H9 (cell line): ENCODE measurements around the gene FANK1. TPM values are rescaled to one million over a fixed set of nuclear protein-coding genes. Genes with fewer than 3 reads are reported as not detected.
A peak's percentile ranks its signal among the peaks of the same experiment; 100 is the strongest.
"Not testable (repeated sequence)": the region's sequence is repeated elsewhere in the genome, so short reads cannot be mapped to it uniquely, and the experiment has no call there.

ENCODE experiments used
- DNase-seq: peaks from one replicate; pipeline ENCODE4 v3.0.0-alpha.2; 2017
- H2AFZ ChIP-seq: one replicate; pipeline ENCODE4 v1.6.1; 2013; ENCODE audit warnings: mild to moderate bottlenecking, low read length, control low read depth, moderate library complexity
- H2AK5ac ChIP-seq: 2 replicates; pipeline ENCODE4 v1.6.1; 2013; ENCODE audit warnings: low read length, control low read depth, mixed read lengths; ENCODE audit not compliant: insufficient read length
- H2BK120ac ChIP-seq: one replicate; pipeline ENCODE4 v1.6.1; 2013; ENCODE audit warnings: low read depth, mild to moderate bottlenecking, low read length, control low read depth, inconsistent platforms; ENCODE audit not compliant: poor library complexity, severe bottlenecking
- H2BK12ac ChIP-seq: 2 replicates; pipeline ENCODE4 v1.6.1; 2013; ENCODE audit warnings: low read length, control low read depth, mixed read lengths, low read depth; ENCODE audit not compliant: insufficient read length
- H2BK15ac ChIP-seq: 2 replicates; pipeline ENCODE4 v1.6.1; 2013; ENCODE audit warnings: low read depth, low read length, control low read depth
- H2BK20ac ChIP-seq: one replicate; pipeline ENCODE4 v1.6.1; 2013; ENCODE audit warnings: low read depth, mild to moderate bottlenecking, low read length, control low read depth, inconsistent platforms; ENCODE audit not compliant: poor library complexity, severe bottlenecking
- H2BK5ac ChIP-seq: 2 replicates; pipeline ENCODE4 v1.6.1; 2013; ENCODE audit warnings: low read length, control low read depth, mixed read lengths; ENCODE audit not compliant: insufficient read length
- H3K14ac ChIP-seq: 2 replicates; pipeline ENCODE4 v1.6.1; 2013; ENCODE audit warnings: low read length, control low read depth; ENCODE audit not compliant: insufficient read depth
- H3K18ac ChIP-seq: 2 replicates; pipeline ENCODE4 v1.6.1; 2013; ENCODE audit warnings: low read depth, mild to moderate bottlenecking, mixed read lengths, low read length, control low read depth; ENCODE audit not compliant: insufficient read length
- H3K23ac ChIP-seq: 2 replicates; pipeline ENCODE4 v1.6.1; 2013; ENCODE audit warnings: low read length, control low read depth, mixed read lengths, low read depth; ENCODE audit not compliant: insufficient read length
- H3K23me2 ChIP-seq: 2 replicates; pipeline ENCODE4 v1.6.1; 2013; ENCODE audit warnings: low read depth, mild to moderate bottlenecking, mixed read lengths, low read length, control low read depth; ENCODE audit not compliant: insufficient read length, poor library complexity, severe bottlenecking
- H3K27ac ChIP-seq: 2 replicates; pipeline ENCODE4 v1.5.1; 2013; ENCODE audit warnings: low read length, control low read depth, mixed read lengths, low read depth; ENCODE audit not compliant: insufficient read length
- H3K27me3 ChIP-seq: 2 replicates; pipeline ENCODE4 v1.6.1; 2013; ENCODE audit warnings: low read length, control low read depth, inconsistent platforms; ENCODE audit not compliant: insufficient read depth
- H3K4ac ChIP-seq: 2 replicates; pipeline ENCODE4 v1.6.1; 2013; ENCODE audit warnings: low read depth, mild to moderate bottlenecking, control low read depth, inconsistent platforms, low read length, moderate library complexity
- H3K4me1 ChIP-seq: 2 replicates; pipeline ENCODE4 v1.6.1; 2013; ENCODE audit warnings: low read length, control low read depth, inconsistent platforms; ENCODE audit not compliant: insufficient read depth
- H3K4me2 ChIP-seq: 2 replicates; pipeline ENCODE4 v1.6.1; 2013; ENCODE audit warnings: low read length, control low read depth, mixed read lengths; ENCODE audit not compliant: insufficient read length, insufficient read depth
- H3K56ac ChIP-seq: 2 replicates; pipeline ENCODE4 v1.6.1; 2013; ENCODE audit warnings: low read depth, mild to moderate bottlenecking, mixed read lengths, low read length, control low read depth; ENCODE audit not compliant: insufficient read length
- H3K79me1 ChIP-seq: 2 replicates; pipeline ENCODE4 v1.6.1; 2013; ENCODE audit warnings: low read depth, mild to moderate bottlenecking, moderate library complexity, low read length, control low read depth, inconsistent platforms; ENCODE audit not compliant: insufficient read depth, poor library complexity, severe bottlenecking
- H3K79me2 ChIP-seq: 2 replicates; pipeline ENCODE4 v1.6.1; 2013; ENCODE audit warnings: low read length, control low read depth, inconsistent platforms; ENCODE audit not compliant: insufficient read depth
- H3K9ac ChIP-seq: 2 replicates; pipeline ENCODE4 v1.6.1; 2013; ENCODE audit warnings: low read length, control low read depth, mixed read lengths; ENCODE audit not compliant: insufficient read length; ENCODE audit errors: extremely low read depth
- H3K9me3 ChIP-seq: one replicate; pipeline ENCODE4 v1.6.1; 2013; ENCODE audit warnings: low read depth, low read length, inconsistent platforms; ENCODE audit not compliant: control insufficient read depth
- H3T11ph ChIP-seq: one replicate; pipeline ENCODE4 v1.6.1; 2013; ENCODE audit warnings: mild to moderate bottlenecking, low read length, control low read depth, inconsistent platforms
- H4K20me1 ChIP-seq: one replicate; pipeline ENCODE4 v1.6.1; 2013; ENCODE audit not compliant: control insufficient read depth, insufficient read length, insufficient read depth
- H4K5ac ChIP-seq: 2 replicates; pipeline ENCODE4 v1.6.1; 2013; ENCODE audit warnings: low read depth, mild to moderate bottlenecking, mixed read lengths, low read length, control low read depth; ENCODE audit not compliant: insufficient read length
- H4K8ac ChIP-seq: replicated peaks from 2 replicates; pipeline ENCODE4 v1.6.1; 2013; ENCODE audit warnings: low read length, control low read depth, mixed read lengths, low read depth; ENCODE audit not compliant: insufficient read length
- H4K91ac ChIP-seq: 2 replicates; pipeline ENCODE4 v1.6.1; 2013; ENCODE audit warnings: low read depth, mild to moderate bottlenecking, moderate library complexity, mixed read lengths, low read length, control low read depth; ENCODE audit not compliant: insufficient read length
- H3K27ac Mint-ChIP-seq, 3 experiments: 2 replicates in 2 of 3; 3 replicates in 1 of 3; pipeline ENCODE4 v1.8.0; 2020 to 2021; ENCODE audit warnings: mixed read lengths in 3 of 3, mild to moderate bottlenecking in 1 of 3, moderate library complexity in 1 of 3
- H3K27me3 Mint-ChIP-seq: 2 replicates; pipeline ENCODE4 v1.8.0; 2021; ENCODE audit warnings: low read depth, mild to moderate bottlenecking, moderate library complexity, mixed read lengths
- H3K36me3 Mint-ChIP-seq, 3 experiments: 2 replicates in 2 of 3; 3 replicates in 1 of 3; pipeline ENCODE4 v1.8.0; 2020 to 2021; ENCODE audit warnings: low read depth in 3 of 3, mixed read lengths in 3 of 3; ENCODE audit not compliant: insufficient read depth in 1 of 3
- H3K4me1 Mint-ChIP-seq, 2 experiments: 2 replicates each; pipeline ENCODE4 v1.8.0; 2020; ENCODE audit warnings: mixed read lengths in 2 of 2
- H3K4me3 Mint-ChIP-seq, 2 experiments: 2 replicates in 1 of 2; 3 replicates in 1 of 2; pipeline ENCODE4 v1.8.0; 2020 to 2021; ENCODE audit warnings: mild to moderate bottlenecking in 2 of 2, mixed read lengths in 2 of 2, moderate library complexity in 1 of 2
- H3K9me3 Mint-ChIP-seq, 2 experiments: 2 replicates in 1 of 2; 3 replicates in 1 of 2; pipeline ENCODE4 v1.8.0; 2020; ENCODE audit warnings: mild to moderate bottlenecking in 2 of 2, mixed read lengths in 2 of 2, moderate library complexity in 1 of 2
- WGBS: extraction: QIAGEN DNeasy Blood & Tissue Kit; methylation state at CpG from one replicate; pipeline ENCODE4 v1.1.7; 2013; ENCODE audit warnings: missing lambda C conversion rate, low lambda C conversion rate, mixed read lengths; ENCODE audit not compliant: insufficient read length; ENCODE audit errors: extremely low coverage; 5-methylcytosine and 5-hydroxymethylcytosine counted together
- long read RNA-seq: library from polyadenylated mRNA; unstranded; transcript quantifications from one replicate; pipeline ENCODE4 v2.0.0, GENCODE V29; 2020
- total RNA-seq: library from RNA; stranded (reverse); gene quantifications from 2 replicates; pipeline ENCODE4 v1.2.1, GENCODE V29; 2021

FANK1 gene
- total RNA-seq, result 0.39 and 0.68 TPM in 2 replicates
- long read RNA-seq, partial matches to known transcripts, result 0 of 5 reads
- long read RNA-seq, other reads (novel, unspliced or antisense), result 5 of 5 reads

GRCh38 chr10:125896088-125896934, at the start of gene FANK1:
TSS of gene FANK1 (plus strand) at chr10:125896564. CDS start at chr10:125896643, 79 bp downstream.
- not testable (repeated sequence) for H4K91ac ChIP-seq, H3K23ac ChIP-seq, H3K27ac ChIP-seq, H4K20me1 ChIP-seq, H3T11ph ChIP-seq, H2AFZ ChIP-seq, H2BK15ac ChIP-seq, H3K4ac ChIP-seq, H3K14ac ChIP-seq, H2BK5ac ChIP-seq, H2BK120ac ChIP-seq, H3K36me3 Mint-ChIP-seq, H3K56ac ChIP-seq, H4K5ac ChIP-seq, H3K18ac ChIP-seq, H3K79me1 ChIP-seq, H3K79me2 ChIP-seq, H3K9me3 ChIP-seq, H4K8ac ChIP-seq, H3K27me3 ChIP-seq, H2BK20ac ChIP-seq, H3K23me2 ChIP-seq, H2AK5ac ChIP-seq, H3K4me1 ChIP-seq, H2BK12ac ChIP-seq
- Histone ChIP-seq H3K4me2 (peak within 1 kb of the TSS; percentile 49), H3K9ac (peak within 1 kb of the TSS; percentile 10)
- peaks cover 15% of the 10 kb centered on the region for H3K27me3 Mint-ChIP-seq
- peaks cover 35 to 37% of the 10 kb centered on the region in 2 experiments for H3K4me1 Mint-ChIP-seq
- peak; percentile 84 for DNase-seq
- no CpG with 5 or more reads among the region's 106 CpGs for WGBS
- H3K9me3 Mint-ChIP-seq, result peaks cover 9 to 14% of the 10 kb centered on the region in 2 experiments
- peak within 1 kb of the TSS in 2 of 3 experiments; percentile 1 to 94; a peak in 2 of 7 replicates for H3K27ac Mint-ChIP-seq
- peak within 1 kb of the TSS; percentile 85 to 91 for H3K4me3 Mint-ChIP-seq
